HUDEP-2 (cell line): ENCODE measurements around the gene CCNI2.

ENCODE experiments used
- DNase-seq, 76 experiments: peaks; one replicate each; lab custom pipeline; 2025; ENCODE audit not compliant: unreplicated experiment in 76 of 76; lab: John Stamatoyannopoulos, UW

Gene CCNI2

DNA sequence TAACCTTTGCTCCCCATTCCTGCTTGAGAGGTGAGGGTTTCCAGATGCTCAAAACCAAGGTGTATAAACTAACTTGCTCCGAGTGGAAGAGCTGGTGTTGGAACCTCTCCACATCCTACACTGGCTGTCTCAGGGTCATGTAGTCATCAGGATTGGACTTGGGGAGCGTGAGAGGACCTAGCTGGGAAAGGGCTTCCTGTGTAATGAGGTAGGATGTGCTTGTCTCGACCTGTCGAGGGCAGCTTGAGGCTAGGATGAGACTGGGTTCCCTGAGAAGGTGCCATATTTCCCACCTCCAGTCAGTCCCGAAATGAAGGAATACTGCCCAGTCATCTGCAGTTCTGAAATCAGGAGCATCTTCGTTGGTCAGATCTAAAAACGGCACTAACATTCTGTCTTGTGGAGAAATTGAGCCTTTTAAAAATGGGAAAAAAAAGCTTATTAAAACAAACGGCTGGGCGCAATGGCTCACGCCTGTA is 1.3 kb downstream of the CCNI2 start:
- no peak for DNase-seq

DNA sequence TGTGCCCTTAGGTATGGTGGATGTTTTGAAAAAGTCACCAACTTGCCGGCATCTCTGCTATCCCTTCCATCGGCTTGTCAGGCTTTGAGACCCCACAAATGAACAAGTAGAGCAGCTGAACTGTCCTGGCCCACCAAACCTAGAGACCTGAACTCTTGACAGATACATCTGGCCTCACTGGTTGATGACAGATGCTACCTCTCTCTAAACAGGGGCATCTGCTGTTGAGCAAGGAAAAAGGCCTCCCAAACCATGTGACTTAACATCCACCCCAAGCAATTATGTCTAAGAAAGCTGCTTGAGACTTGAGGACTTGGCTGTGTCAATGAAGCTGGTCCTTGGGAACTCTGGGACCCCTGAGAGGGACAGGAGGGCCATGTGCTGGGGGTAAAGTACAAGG is 2.3 kb downstream of the CCNI2 start:
- no peak for DNase-seq

DNA sequence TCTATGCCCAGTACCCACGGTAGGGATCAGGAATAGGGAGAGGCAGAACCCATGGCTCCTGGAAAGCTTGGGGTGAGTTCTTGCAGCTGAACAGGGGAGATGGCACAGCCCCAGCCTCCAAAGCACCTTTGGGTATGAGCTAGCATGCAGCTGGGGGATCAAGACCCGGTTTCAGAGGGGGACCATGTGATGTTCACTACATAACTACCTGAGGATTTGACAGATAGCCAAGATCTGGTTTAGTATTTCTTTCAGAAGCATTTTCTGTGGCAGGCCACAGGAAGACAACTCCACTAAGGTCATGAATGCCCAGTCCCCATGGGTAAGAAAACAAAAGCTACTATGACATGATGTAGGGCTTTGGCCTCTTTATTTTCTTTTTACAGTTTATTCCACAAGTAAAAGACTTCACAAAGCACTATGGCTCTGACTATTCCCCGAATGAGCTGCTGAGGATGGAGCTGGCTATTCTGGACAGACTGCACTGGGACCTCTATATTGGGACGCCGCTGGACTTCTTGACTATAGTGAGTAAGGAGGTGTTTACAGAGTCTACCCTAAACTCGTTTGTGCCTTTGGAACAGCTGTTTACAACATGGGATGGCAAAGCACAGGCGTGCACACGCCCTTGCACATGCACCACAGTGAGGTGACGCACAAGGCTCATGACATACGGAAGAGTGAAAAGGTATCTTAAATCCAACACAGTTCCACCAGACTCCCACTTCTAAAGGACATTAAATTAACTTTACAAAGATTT is 3.4 kb downstream of the CCNI2 start:
- DNase-seq, result no peak

DNA sequence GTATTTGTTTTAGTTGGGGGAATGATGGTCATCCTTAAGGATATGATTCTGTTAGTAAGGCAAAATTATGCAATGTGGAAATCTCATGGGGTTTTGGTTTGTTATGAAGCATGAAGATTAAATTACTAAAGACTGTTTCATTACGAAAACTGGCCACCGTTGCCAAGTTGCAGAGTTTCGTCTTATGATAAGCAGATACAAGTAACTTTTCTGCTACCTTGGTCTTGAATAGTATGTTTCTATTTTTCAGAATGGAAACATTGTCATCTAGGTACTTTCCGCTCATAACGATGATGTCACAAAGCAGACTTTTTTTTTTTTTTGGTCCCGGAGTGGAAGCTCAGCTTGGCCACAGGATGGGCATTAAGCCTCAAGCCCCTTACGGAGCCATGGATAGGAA is 4.2 kb downstream of the CCNI2 start:
- no peak for DNase-seq

DNA sequence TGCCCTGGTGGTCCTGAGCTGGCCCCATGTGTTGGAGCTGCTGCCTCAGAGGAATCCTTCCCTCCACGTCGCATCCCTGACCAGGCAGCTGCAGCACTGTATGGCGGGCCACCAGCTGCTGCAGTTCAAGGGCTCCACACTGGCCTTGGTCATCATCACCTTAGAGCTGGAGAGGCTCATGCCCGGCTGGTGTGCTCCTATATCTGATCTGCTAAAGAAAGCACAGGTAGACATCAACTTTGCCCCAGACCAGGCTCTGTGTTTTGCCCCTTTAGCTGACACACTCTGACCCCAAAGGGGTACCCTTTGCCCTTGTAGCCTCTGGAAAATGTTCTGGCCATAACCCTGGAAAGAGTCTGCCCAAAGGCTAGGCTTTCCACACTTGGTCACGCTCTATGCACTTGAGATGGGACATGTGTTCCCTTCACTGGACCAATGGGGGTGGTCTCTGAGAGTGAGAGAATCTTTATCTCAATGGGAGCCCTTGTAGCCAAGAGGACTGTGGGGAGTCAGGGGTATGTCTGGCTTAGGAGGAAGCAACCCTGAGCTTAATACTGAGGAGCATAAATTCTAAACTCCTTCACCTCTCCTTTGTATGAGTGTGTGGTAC is 4.8 kb downstream of the CCNI2 start:
- DNase-seq, result no peak

DNA sequence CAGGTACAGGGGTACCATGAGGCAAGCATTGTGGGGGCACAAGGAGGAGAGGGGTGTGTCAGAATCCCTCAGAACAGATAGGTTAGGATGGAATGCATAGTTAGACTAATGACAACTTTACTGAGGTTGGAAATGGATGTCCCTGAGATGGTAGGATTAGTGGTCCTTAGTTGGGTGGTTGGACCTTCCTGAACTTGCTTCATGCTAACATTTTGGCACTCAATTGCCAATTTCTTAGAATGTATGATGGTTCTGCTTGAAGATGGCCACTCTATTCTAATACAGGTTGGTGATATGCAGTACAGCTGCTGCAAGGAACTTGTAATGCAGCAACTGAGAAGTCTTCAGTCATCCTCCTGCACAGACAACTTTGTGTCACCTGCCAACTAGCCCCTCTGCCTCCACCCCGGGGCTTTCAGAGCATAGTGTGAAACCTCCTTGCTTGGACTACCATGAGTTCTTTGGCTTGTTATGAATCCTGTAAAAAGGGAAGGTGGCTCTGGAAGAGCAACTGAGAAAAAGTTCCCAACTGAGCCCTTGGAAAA is 5.4 kb downstream of the CCNI2 start:
- no peak for DNase-seq

DNA sequence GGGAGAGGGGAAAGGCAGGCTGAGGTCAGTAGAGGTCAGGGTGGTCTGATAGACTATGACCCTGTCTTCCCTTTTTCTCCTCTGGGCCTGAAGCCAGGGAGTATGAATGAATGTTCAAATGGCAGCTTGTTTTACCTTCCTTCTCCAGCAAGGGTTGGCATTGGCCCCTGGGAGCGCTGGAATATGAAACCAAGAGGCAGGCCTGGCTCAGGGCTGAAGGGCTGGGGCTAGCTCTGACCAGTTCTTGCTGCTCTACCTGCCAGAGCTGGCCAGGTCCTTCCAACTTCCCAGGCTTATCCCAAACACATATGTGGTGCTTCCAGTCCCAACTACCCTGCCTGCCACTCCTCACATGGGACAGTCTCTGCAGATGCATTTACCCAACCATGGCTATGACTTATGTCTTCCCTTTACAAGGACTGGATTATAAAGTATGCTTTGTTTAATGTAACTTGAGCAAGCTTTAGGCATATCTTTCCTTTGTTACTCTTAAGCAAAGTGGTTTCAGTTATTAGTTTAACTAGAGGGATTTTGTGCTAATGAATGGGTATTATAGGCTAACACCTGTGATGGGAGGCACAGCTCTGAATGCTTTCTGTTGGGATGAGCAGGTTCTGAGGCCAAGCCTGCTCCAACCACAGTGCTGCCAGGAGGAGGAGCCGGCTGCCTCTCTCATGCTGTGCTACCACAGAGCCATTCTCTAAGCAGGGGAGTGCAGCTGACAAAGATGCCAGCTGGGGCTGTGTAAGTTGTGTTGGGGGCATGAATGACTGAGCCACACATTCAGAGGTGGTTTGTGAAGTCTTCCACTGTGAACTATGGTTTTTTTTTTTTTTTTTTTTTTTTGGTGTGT is 6.1 kb downstream of the CCNI2 start:
- DNase-seq, result peak in 27 of 76 experiments; percentile 3 to 44 (median 23)

DNA sequence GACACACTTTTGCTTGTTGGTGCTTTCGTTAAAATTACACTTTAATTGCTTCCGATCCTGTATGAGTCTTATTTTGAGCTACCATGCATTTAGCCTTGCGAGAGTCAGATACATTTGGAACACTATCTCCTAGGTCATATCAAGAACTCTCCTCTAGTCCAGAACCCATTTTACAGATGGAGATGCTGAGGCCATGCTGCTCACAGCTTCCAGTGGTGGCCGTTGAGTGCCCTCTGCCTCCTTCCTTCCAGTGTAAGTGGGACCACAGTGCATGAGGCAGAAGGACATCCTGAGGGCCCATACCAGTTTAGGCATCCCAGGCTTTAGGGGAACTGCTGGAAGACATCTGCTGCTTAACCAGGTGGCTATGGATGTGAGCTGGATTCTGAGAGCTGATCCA is 6.9 kb downstream of the CCNI2 start:
- DNase-seq, result no peak

DNA sequence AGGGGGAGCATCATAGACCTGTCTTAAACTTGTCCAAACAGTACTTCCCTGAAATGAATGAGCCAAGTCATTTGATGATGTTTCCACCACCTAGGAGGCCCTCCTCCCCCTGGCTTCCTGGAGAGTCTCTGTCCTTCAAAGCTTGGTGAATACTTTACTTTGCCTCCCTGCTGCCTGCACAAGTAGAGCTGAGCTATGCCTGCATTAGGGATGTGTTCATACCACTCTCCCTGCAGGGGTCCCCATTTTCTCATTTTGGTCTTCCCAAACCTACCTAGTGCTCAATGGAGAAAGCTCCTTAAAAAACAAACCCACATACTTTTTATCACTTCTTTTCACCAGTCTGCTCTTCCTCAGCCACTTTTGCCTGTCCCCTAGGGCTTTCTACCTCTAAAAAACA is 7.7 kb downstream of the CCNI2 start:
- DNase-seq, result peak in 13 of 76 experiments; percentile 5 to 30 (median 11)

DNA sequence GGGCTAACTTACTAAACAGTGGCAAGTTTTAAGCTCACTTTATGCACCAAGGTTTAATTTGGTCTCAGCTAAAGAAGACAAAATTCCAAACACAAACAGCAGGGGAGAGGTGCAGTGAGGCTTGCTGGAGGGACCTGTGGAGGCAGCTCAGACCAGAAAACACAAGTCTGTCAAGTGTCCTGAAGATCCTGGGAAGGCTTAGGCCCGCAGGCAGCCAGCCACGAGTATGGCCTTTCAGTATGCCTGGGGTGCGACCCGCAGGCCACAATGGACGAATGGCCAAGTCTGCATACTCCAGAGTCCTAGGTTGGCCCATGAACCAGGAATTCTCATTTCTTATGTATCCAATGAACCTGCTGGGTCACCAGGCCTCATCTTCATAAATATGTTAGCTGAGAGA is 9.3 kb downstream of the CCNI2 start:
- no peak for DNase-seq

DNA sequence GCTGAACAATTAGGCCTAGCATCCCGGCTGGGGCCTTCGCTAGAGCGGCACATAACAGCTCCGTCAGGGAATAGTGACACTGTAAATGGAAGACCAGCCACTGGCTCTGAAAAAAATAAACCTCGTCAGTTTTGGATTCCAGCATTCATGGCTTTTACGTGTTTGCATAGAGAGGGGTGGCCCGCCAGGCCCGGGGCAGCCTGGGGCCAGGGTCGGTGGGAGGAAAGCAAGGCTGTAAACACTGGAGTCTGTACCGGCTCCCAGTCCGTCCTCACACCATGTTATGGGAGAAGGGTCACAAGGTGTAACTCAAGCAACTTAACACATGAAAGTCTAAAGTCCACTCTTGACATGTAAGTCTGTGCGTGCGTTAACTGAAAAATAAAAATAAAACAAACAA is 11.2 kb downstream of the CCNI2 start:
- DNase-seq, result no peak

DNA sequence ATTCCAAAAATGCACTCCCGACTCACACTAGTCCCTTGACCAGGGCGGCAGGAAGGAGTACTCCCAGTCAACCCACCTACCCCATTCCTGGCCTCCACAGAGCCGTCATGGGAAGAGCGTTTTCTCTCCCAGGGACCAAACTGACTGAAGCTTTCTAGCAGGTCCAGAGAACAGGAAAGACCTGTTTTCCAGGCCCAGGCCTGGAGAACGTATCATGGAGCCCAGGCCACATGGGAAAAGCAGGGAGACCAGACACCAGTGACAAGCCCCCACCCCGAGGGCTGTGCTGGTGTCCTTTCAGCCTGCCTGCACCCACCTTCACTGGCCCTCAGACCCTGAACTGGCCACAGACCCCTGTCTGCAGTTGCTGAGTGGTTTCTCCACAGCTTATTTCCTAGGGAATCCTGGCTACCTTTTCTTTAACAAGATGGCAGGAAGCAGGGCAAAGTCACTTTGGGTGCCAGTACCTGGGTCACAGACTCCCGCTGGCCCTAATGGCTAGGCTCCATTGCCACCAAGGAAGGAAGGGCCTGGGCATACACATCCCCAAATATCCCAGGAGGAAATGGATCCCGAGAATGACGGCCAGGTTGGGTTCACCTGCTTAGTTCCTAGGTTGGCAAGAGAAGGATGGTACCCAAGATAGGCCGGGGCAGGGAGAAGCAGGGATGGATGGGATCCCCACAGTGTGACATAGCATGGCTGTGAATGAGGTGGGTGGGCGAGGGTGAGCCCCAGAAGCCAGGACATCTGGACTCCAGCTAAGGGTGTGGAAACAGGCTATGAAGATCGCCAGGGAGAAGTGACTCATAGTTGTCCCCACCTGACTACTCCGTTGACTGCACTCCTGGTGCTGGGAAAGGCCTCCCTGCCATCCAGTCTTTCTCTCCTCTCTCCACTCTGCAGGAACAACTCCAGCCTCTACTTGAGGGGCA is 12.2 kb downstream of the CCNI2 start:
- DNase-seq, result no peak

DNA sequence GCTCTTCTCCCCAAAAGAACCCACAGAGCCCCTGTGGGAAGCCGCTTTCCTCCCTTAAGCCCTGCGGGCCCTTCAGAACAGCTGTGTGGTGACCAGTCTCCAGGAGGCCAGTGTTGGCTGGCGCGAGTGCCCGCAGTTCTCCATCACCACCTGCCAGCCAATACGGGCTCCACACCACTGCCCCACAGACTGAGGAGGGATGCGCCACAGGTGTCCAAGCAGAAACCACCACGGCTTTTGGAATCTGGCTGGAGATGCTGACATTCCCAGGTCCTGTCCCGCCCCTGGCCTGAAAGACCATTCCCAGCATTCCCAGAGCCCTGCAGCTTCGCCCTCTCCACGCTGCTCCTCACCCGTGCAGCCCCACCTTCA is 12.8 kb downstream of the CCNI2 start:
- no peak for DNase-seq

DNA sequence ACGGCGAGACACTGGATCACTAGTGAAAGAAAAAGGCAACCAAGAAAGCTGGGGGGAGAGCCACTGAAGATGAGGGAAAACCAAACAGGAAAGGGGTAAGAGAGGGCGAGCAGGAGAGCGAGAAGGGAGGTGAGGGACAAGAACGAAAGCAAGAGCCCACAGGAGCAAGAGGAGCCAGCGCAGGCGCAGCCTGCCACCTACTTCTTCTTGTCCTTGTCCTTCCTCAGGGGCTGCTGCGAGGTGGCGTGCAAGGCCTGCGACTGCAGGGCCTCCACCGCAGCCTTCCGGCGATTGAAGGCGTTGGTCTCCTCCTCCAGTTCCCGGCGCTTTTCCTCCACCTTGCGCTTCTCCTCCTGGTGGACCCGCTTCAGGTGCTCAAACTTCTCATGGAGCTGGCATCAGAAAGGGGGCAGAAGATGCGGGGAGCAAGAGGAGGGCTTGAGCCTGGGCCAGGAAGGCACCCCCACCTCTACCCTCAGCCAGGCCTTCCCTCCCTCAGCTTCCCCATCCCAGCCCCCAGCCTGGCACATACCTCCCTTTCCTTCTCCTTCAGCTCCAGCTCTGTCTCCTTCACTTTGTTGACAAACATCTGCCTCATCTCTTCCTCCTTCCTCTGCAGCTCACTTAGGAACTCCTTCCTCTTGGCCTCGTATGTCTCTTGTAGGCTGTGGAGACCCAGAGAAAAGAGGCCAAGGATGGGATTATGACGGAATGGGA is 13.5 kb downstream of the CCNI2 start:
- no peak for DNase-seq

DNA sequence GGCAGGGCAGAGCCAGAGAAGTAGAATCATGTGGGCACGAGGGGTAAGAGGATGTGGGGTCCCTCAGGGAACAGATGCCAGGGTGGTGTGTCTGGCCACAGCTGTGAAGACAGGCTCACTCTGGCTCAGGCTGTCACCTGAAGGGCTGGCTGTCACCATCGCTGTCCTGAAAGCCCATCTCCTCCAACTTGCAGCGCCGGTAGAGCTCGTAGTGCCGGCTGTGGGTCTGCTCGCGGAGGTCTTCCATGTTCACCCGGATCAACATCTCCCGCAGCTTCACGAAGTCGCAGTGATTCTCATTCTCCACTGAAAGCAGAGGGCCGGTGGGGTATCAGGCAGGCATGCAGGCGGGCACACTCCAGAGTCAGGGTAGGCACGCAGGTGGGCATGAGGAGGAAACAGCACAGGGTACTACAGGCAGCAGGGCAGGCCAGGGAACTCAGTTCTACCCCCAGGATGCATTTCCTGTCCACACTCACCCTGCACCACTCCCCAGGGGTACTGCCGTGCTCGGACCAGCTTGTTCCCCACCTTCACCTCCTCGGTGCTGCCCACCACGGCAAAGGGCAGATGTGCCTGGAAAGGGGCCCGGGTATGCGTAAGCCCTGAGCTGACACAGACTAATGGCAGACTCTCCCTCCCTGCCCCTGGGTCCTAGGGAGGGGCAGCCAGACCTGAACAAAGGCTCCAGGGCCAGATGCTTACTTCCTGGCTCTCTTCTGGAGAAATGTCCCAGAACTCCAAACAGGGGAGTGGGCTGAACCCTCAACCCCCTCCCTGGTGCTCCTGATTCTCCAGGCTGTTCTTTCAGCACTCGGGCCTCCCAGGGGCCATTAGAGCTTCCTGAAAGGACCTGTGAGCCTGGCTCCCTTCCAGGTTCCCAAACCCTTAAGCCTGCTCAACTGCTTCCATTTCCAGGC is 14.4 kb downstream of the CCNI2 start:
- DNase-seq, result no peak

DNA sequence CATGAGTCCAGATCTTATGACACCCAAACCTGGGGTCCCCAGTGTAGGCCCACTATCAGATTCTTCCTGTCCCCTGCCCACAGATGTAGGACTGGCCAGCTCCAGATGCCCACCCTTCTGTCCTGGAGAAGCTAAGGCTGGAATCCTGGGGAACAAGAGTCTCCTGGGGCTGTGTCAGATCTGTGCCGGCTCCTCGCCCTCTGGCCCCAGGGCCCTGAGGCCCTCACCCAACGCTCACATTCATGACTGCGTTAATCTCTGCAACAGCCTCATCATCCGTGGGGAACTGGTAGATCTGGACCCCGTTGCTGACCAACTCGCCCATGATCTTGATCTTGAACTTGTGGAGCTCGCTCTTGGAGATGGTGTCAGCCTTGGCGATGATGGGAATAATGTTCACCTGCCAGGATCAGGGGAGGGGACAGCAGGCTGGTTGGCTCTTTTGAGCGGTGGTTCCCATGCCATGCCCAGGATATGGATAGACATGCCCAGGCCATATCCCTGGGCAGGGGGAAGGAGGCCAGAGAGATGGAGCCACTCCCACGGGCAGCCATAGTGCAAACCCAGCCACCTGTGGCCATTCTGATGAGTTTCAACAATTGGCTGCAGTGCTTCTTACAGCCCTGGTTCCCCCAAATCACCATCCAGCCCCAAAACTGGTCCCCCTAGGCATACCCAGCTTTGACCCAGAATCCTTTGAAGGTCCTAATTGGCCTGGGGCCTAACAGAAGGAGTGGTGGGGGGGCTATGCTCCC is 15.2 kb downstream of the CCNI2 start:
- no peak for DNase-seq

DNA sequence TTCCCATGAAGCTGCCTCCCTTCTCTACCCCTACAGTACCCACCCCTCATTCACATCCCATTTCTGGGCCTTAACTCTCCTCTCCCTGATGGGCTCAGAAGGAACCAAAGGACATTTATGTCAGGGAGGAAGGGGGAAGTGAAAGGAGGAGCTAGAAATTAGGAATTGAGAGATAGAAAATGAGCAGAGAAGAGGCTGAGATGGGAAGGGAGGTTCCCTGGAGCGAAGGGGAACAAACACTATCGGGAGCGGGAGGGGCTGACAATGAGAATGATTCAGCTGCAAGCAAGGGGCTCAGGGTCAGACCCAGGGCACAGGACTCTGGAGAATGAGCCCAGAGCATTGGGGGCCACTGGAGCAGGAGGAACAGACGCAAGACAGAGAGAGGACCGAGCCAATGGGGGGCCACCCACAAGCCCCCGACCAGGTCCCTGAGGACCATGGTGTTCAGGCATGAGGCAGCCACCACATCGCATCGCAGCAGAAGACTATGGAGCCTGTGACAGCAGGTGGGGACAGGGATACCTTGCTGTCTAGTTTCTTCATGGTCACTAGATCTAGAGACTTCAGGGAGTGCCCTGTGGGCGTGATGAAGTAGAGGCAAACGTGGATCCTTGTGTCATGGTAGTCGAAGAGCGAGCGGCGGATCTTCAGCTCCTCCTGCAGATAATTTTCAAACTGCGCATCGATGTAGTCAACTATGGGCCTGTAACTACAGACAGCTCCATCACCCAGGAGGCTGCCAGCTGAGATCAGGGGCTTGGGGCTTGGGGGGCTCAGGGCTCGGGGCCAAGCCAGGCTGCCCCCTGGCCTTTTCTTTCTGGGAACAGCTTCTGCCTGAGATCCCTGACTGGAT is 16.2 kb downstream of the CCNI2 start:
- no peak for DNase-seq
